ENCODE results near the gene CCKAR.

GRCh38 chr4:26463386-26463785 is 26.9 kb downstream of the CCKAR start:
- no peak for TF ChIP-seq SIN3A (IDR thresholded peaks at IDR 0.05; ENCODE audit: borderline replicate concordance, insufficient read depth, low read length)
- no peak for TF ChIP-seq TAF1 (IDR thresholded peaks at IDR 0.05; ENCODE audit: borderline replicate concordance, insufficient read depth, low read length)
- TF ChIP-seq POLR2AphosphoS5 (IDR thresholded peaks at IDR 0.05; ENCODE audit: low read depth, low read length), result no peak
- TF ChIP-seq, protein P1, sequence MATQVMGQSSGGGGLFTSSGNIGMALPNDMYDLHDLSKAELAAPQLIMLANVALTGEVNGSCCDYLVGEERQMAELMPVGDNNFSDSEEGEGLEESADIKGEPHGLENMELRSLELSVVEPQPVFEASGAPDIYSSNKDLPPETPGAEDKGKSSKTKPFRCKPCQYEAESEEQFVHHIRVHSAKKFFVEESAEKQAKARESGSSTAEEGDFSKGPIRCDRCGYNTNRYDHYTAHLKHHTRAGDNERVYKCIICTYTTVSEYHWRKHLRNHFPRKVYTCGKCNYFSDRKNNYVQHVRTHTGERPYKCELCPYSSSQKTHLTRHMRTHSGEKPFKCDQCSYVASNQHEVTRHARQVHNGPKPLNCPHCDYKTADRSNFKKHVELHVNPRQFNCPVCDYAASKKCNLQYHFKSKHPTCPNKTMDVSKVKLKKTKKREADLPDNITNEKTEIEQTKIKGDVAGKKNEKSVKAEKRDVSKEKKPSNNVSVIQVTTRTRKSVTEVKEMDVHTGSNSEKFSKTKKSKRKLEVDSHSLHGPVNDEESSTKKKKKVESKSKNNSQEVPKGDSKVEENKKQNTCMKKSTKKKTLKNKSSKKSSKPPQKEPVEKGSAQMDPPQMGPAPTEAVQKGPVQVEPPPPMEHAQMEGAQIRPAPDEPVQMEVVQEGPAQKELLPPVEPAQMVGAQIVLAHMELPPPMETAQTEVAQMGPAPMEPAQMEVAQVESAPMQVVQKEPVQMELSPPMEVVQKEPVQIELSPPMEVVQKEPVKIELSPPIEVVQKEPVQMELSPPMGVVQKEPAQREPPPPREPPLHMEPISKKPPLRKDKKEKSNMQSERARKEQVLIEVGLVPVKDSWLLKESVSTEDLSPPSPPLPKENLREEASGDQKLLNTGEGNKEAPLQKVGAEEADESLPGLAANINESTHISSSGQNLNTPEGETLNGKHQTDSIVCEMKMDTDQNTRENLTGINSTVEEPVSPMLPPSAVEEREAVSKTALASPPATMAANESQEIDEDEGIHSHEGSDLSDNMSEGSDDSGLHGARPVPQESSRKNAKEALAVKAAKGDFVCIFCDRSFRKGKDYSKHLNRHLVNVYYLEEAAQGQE (IDR thresholded peaks at IDR 0.05; ENCODE audit: insufficient read depth in 1 of 2, low read depth in 2 of 2, low read length in 2 of 2), result no peak
- TF ChIP-seq FOXP2 (optimal IDR thresholded peaks at IDR 0.05; ENCODE audit: borderline replicate concordance, extremely low read depth, extremely low read length, insufficient read depth), result no peak

All from PFSK-1 (cell line).